Motor neuron (in vitro differentiated cells): Measurements from ENCODE around the gene SLC28A3. TPM values are rescaled to one million over a fixed set of nuclear protein-coding genes. Genes with fewer than 3 reads are reported as not detected.

ENCODE experiments used
- ATAC-seq, 8 experiments: fragments of 200-7000 bp; cut with Tn5 transposase; replicated peaks in 6 of 8; 2 replicates each; pipeline ENCODE4 v1.8.0; 2021; ENCODE audit warnings: mild to moderate bottlenecking in 8 of 8, moderate library complexity in 8 of 8
- H3K27ac ChIP-seq, 2 donors: fragments of 250-450 bp; sonication (Bioruptor Pico); 2 replicates each; pipeline ENCODE4 v1.9.0; 2021; ENCODE audit warnings: antibody characterized with exemption in 2 of 2, mild to moderate bottlenecking in 2 of 2, moderate library complexity in 1 of 2
- H3K4me1 ChIP-seq, 2 donors: fragments of 250-450 bp; sonication (Bioruptor Pico); replicated peaks in 1 of 2; 2 replicates each; pipeline ENCODE4 v1.6.1; 2021; ENCODE audit warnings: antibody characterized with exemption in 2 of 2, mild to moderate bottlenecking in 2 of 2, moderate library complexity in 1 of 2
- H3K4me3 ChIP-seq, 5 donors: fragments of 250-450 bp; sonication (Bioruptor Pico); 2 replicates each; pipeline ENCODE4 v1.9.0; 2021; ENCODE audit warnings: antibody characterized with exemption in 5 of 5, mild to moderate bottlenecking in 5 of 5, moderate library complexity in 4 of 5
- WGBS, 10 experiments: fragments of 450-650 bp; shearing (Covaris generic); methylation state at CpG; one replicate each; pipeline ENCODE4 v1.0.0; 2022; 5-methylcytosine and 5-hydroxymethylcytosine counted together
- in situ Hi-C, 9 experiments: fragments of 400-800 bp; cut with MboI; loops; one replicate each; pipeline ENCODE4 v1.15.0; 2021; ENCODE audit warnings: low sequenced_read_pairs in 9 of 9, low pct_unique_long_range_greater_than_20kb in 2 of 9; ENCODE audit not compliant: unreplicated experiment in 9 of 9
- total RNA-seq, 8 experiments: library from RNA; unstranded; fragments of 300-600 nt; gene quantifications; 2 replicates each; pipeline versions ENCODE4 v1.2.3 to v1.2.4, GENCODE V29; 2022

The SLC28A3 gene
- total RNA-seq, 8 experiments from 2014 or later = 0.04 to 0.31 (median 0.09) TPM; not detected in 3

DNA sequence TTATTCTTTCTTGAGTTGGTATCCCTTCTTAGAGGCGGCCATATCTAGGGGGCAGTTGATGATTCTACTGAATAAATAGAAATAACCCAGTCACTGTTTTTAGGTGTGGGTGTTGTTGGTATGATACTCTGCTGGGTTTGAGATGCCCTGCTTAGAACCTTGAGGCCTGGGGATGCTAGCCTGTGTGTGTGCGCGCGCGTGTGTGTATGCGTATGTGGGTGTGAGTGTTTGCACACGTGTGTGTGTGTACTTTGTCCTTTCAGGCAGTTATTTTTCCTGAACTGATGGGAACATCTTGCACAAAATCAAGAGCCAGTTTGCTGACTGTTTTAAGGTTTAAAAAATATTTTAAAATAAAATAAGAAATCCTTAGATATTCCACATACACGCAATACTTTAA, 3.3 kb downstream of the SLC28A3 start:
- Histone ChIP-seq H3K4me1 (no peaks in the 10 kb centered on the region), H3K27ac (no peak overlapping the region), H3K4me3 (no peak overlapping the region)
- WGBS, 10 experiments = 77 to 100% (median 94%) methylated on average over 1 to 8 of the region's 8 CpGs; no CpG with 5 or more reads in 1 of the 10 experiments
- no peak for ATAC-seq
- in situ Hi-C loops = no loop called here

DNA sequence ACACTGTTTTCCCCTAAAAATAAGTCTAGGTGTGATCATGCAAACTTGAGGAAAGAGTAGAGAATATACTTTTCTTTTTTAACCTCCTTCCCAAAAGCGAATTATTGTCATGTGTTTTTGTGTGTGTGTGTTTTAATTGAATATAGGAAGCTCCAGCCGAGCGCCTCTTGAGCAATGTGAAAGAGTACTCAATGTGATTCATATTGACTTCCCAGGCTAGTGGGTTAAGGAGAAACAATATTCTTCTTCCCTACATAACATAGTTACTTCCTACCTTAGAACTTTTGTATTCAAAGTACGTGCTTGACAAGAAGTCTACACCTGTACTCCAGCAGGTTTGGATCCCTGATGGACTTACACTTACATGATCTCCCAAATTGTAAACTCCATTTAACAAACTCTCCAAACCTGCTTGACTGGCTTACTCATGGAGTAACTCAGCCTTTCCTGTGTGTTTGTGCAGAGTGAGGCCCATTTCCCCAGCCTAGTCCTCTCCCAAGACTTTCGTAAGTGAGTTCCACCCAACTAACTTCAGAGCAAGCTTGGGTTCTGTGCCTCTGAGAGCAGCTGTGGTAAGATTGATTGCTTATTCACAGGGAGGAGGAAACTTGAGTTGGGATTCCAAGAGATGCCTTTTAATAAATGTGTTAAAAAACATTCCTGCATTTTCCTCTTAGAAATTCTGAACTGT, 9.3 kb downstream of the SLC28A3 start:
- ATAC-seq = peak in 3 of 8 experiments; percentile 70 to 99 (median 98)
- WGBS, 10 experiments = 36 to 100% (median 67%) methylated on average over 1 to 5 of the region's 5 CpGs; no CpG with 5 or more reads in 1 of the 10 experiments
- Histone ChIP-seq H3K27ac (no peak overlapping the region), H3K4me1 (no peaks in the 10 kb centered on the region), H3K4me3 (no peak overlapping the region)
- in situ Hi-C loops = no loop called here

DNA sequence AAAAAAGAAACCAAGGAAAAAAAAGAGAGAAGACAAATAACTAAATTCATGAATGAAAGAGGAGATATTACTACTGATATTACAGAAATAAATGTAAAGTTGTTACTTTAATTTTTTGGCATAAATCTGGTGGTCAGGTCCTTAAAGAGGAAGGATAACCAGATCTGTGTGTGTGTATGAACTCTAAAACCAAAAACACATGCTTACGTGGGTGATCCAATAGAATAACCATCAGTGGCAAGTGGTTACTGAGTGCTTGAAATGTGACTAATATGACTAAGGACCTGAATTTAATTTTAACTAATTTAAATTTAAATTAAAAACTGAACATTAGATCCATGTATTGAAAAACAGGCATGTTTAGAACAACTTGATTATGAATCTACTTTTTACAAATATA, 10.3 kb downstream of the SLC28A3 start:
- Histone ChIP-seq H3K27ac (no peak overlapping the region), H3K4me3 (no peak overlapping the region), H3K4me1 (no peaks in the 10 kb centered on the region)
- no peak for ATAC-seq
- in situ Hi-C loops = no loop called here
- 44 to 100% (median 84%) methylated on average over 1 of the region's 1 CpG; no CpG with 5 or more reads in 2 of the 10 experiments for WGBS, 10 experiments

DNA sequence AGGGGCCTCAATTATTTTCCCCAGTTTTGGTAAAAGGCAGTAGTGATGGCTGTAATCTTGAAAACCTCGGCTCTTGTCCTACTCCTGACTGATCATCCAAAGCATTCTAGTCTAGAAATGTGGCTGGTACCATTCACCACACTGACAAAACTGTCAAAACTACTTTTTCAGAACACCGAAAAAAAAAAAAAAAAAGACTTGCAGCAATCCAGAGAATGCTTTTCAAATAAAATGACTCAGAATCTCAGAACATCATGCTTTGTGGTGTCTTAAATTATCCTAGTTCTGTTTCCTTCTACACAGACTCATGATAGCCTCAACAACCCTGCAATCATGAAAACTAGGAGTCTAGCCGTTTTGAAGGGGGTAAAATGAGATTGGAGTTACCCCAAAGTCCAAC, 13.4 kb downstream of the SLC28A3 start:
- ATAC-seq = no peak
- no peaks in the 10 kb centered on the region for H3K4me1 ChIP-seq

DNA sequence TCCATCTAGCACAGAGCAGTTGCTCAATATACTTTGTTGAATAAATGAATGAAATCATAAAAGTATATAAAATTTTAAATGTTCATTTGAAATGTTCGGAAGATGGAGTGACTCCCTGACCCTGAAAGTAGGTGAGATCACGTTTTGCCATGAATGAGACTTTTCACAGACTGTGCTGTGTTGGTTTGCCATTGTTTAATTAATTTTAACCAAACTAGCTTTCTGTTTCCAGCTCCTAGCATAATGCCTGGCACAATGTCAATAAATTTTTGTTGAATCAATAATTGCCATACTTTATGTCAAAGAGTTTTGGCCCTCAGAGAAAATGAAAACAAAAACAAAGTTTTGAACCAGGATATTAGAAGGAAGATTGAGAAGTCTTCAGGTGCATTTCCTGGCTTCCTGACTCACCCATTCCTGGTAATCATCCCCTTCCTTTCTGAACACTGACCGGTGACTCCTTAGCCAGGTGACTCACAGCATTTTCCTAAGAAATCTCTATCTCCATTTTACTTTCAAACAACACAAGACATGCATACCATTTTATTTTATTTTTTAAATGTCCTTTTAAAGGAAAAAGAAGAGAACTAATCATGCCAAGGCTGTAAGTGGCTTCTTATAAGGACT, 15.1 kb downstream of the SLC28A3 start:
- ATAC-seq = peak in 1 of 8 experiments; percentile 24
- H3K4me1 ChIP-seq = no peaks in the 10 kb centered on the region
- in situ Hi-C loops = loop anchor here in 1 of 9 experiments (10.0 kb wide), 1 partner anchor 391 kb away; no protein-coding TSS in a partner anchor
- 29 to 90% (median 80%) methylated on average over 2 to 3 of the region's 3 CpGs; no CpG with 5 or more reads in 1 of the 10 experiments for WGBS, 10 experiments
- no peak overlapping the region for H3K4me3 ChIP-seq
- no peak overlapping the region for H3K27ac ChIP-seq

More for the DNA sequence above, 13.4 kb downstream of the SLC28A3 start:
- 47 to 100% (median 76%) methylated on average over 1 to 3 of the region's 3 CpGs; no CpG with 5 or more reads in 3 of the 10 experiments for WGBS, 10 experiments
- in situ Hi-C loops = loop anchor here in 1 of 9 experiments (10.0 kb wide), 1 partner anchor 392 kb away; no protein-coding TSS in a partner anchor
- Histone ChIP-seq H3K4me3 (no peak overlapping the region), H3K27ac (no peak overlapping the region)

DNA sequence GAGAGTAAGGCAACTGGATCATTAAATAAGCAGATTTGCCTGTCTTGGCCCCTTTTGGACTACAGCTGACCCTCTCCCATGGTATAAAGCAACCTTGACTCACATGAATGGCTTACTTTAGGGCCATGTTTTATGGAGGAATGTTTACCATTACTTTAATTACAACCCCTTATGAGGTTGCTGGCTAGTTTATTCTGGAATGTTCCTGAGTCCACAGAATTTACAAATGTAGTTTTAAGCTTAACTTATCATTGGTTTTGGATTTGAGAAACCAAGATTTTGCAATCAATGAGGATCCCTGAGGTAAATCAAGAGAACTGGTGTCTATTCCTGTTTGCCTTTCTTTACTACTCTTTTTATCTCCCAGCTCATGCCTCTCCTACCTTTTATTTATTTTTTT, 15.7 kb downstream of the SLC28A3 start:
- Histone ChIP-seq H3K4me1 (no peaks in the 10 kb centered on the region), H3K27ac (no peak overlapping the region), H3K4me3 (no peak overlapping the region)
- in situ Hi-C loops = loop anchor here in 2 of 9 experiments (10.0 to 25.0 kb wide), 2 partner anchors 388 to 390 kb away; no protein-coding TSS in a partner anchor
- no peak for ATAC-seq

DNA sequence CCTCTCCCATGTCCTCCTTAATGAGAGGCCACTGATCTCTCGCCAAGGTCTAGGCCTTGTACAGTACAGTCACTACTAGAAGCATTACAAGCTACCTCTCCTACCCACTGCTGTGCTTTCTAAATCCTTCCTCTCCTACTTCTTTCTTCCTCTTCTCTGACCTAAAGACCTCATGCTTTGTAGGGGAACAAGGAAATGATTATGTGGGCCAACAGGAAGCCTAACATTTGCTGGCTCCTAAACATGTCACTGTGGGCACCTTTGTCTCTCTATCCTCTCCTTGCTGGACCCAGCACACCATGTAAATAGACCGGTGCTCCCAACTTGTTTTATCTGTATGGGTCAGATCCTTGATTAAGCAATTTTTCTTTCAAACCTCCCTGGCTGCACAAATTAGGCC, 16.7 kb downstream of the SLC28A3 start:
- no peaks in the 10 kb centered on the region for H3K4me1 ChIP-seq
- no peak for ATAC-seq
- WGBS, 10 experiments = 43 to 100% (median 88%) methylated on average over 1 to 2 of the region's 2 CpGs; no CpG with 5 or more reads in 5 of the 10 experiments
- H3K4me3 ChIP-seq = no peak overlapping the region
- in situ Hi-C loops = loop anchor here in 2 of 9 experiments (10.0 to 25.0 kb wide), 2 partner anchors 387 to 389 kb away; no protein-coding TSS in a partner anchor
- H3K27ac ChIP-seq = no peak overlapping the region

DNA sequence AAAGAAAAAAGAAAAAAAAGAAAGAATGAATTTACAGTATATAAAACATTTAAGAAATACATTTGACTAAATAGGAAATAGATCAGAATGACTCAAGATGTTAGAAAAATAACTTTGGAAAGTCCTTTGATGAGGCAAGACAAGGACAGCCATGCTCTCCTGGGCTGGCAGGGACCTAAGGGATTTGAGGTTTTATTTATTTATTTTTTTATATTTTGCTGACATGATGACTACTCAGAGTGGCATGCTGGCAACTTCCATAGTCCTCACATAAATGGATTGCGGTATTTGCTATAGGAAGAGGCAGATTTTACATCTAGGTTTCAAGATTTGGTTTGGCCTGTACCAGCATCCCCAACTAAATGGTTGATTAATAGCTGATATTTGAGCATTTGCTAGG, 17.7 kb downstream of the SLC28A3 start:
- no peak overlapping the region for H3K4me3 ChIP-seq
- no peak overlapping the region for H3K27ac ChIP-seq
- ATAC-seq = no peak
- in situ Hi-C loops = loop anchor here in 2 of 9 experiments (10.0 to 25.0 kb wide), 2 partner anchors 386 to 388 kb away; no protein-coding TSS in a partner anchor
- no peaks in the 10 kb centered on the region for H3K4me1 ChIP-seq
- 38 to 100% (median 100%) methylated on average over 1 of the region's 1 CpG; no CpG with 5 or more reads in 1 of the 10 experiments for WGBS, 10 experiments

DNA sequence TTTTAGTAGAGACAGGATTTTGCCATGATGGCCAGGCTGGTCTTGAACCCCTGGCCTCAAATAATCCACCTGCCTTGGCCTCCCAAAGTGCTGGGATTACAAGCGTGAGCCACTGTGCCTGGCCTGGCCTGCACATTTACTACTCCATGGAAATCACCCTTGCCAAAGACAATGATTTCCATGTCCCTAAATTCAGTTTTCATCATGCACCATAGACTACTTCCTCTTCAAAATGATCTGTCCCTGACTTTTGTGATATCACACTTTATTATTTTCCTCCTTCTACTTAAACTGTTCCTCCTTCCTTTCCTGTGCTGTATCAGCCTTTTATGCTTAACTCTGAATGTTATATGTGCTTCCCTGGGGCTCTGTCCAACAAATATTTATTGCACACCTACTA, 20.3 kb downstream of the SLC28A3 start:
- no peak for ATAC-seq
- Histone ChIP-seq H3K27ac (no peak overlapping the region), H3K4me3 (no peak overlapping the region), H3K4me1 (no peaks in the 10 kb centered on the region)
- in situ Hi-C loops = loop anchor here in 2 of 9 experiments (10.0 to 25.0 kb wide), 2 partner anchors 383 to 385 kb away; no protein-coding TSS in a partner anchor
- WGBS, 10 experiments = 78 to 100% (median 86%) methylated on average over 1 of the region's 1 CpG; no CpG with 5 or more reads in 5 of the 10 experiments

DNA sequence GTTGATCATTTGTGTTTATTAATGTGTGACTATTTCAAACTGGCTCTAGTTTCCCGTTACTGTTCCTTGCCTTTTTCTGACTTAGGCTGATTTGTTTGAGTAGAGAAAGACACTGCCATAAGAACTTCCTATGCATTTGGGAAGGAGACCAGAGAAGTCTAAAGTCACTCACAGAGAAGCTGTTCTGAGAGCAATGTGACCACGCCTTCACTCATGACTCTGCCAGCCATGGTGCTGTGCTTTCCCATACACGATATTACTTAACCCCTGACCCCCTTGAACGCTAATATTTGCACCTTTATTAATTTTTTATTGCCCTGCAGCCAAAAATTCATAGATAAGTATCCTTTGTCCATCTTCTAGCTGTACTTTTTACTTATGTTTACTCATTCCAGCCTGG, 20.9 kb downstream of the SLC28A3 start:
- in situ Hi-C loops = loop anchor here in 2 of 9 experiments (10.0 to 25.0 kb wide), 2 partner anchors 382 to 385 kb away; no protein-coding TSS in a partner anchor
- no peak for ATAC-seq
- WGBS, 10 experiments = 40 to 100% (median 76%) methylated on average over 1 to 4 of the region's 4 CpGs
- no peaks in the 10 kb centered on the region for H3K4me1 ChIP-seq
- H3K27ac ChIP-seq = no peak overlapping the region
- H3K4me3 ChIP-seq = no peak overlapping the region

DNA sequence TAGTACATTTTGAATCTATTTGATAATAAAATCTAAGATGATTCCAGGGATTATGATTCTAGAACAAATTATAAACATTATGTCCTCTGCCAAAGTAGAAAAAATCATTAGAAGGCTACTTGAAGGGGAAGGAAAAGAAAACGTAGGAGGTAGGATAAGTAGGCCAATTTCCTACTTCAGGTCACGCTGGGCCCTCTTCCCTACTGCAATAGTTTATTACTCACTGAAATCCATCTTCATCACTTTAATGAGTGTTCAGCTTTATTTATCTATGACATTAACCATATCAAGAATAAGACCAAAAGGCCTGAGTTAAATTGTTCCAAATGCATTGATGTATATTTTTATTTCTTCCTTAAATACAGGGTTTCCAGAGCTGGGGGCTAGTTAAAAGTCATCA, 21.6 kb downstream of the SLC28A3 start:
- H3K27ac ChIP-seq = no peak overlapping the region
- no peak for ATAC-seq
- no peaks in the 10 kb centered on the region for H3K4me1 ChIP-seq
- WGBS, 10 experiments = 71 to 100% (median 94%) methylated on average over 1 to 2 of the region's 2 CpGs
- in situ Hi-C loops = loop anchor here in 1 of 9 experiments (25.0 kb wide), 1 partner anchor 382 kb away; no protein-coding TSS in a partner anchor
- no peak overlapping the region for H3K4me3 ChIP-seq

DNA sequence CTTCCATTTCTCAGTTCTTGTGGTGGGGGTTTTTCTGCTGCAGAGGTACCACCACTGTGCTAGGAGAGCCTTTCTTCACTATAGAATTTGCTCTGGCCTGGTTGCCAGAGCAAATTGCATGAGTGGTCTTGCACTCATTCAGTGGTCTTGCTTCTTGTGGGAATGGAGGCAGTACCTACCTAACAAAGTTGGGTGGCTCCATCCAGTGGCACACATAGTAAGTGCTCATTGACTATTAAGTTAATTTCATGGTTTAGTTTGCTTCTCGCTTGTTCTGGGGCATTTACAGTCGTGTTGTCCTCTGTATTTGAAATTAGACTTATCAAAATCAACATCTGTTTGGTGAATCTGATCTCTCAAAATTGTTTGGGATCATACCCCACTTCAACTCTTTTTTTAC, 23.0 kb downstream of the SLC28A3 start:
- Histone ChIP-seq H3K27ac (no peak overlapping the region), H3K4me3 (no peak overlapping the region), H3K4me1 (no peaks in the 10 kb centered on the region)
- WGBS, 10 experiments = 71 to 100% (median 80%) methylated on average over 1 to 2 of the region's 2 CpGs; no CpG with 5 or more reads in 2 of the 10 experiments
- in situ Hi-C loops = loop anchor here in 1 of 9 experiments (25.0 kb wide), 1 partner anchor 380 kb away; no protein-coding TSS in a partner anchor
- peak in 1 of 8 experiments; percentile 30 for ATAC-seq
